CD8-positive, alpha-beta memory T cell (primary cell): ENCODE results near the gene AKR1A1. TPM values are rescaled to one million over a fixed set of nuclear protein-coding genes. Genes with fewer than 3 reads are reported as not detected.

Experiments
- CTCF ChIA-PET: fragments of 350-600 bp; sonication (Branson Sonifier 250); formaldehyde crosslinking; loops from one replicate; lab custom pipeline; 2021; ENCODE audit warnings: antibody characterized with exemption; lab: Charles Lee
- POLR2A ChIA-PET: fragments of 350-600 bp; sonication (Branson Sonifier 250); formaldehyde crosslinking; loops from one replicate; lab custom pipeline; 2021; ENCODE audit warnings: antibody characterized with exemption; lab: Charles Lee
- DNase-seq, 5 donors: peaks; one replicate each; pipeline versions ENCODE4 v3.0.0 to v3.0.0-alpha.2; 2020 to 2022; ENCODE audit warnings: mixed read lengths in 1 of 5
- H3K27ac ChIP-seq: one replicate; pipeline ENCODE4 v1.7.0; 2013; ENCODE audit warnings: low read depth, mild to moderate bottlenecking, low read length, moderate library complexity
- H3K27me3 ChIP-seq: 2 replicates; pipeline ENCODE4 v1.7.0; 2013; ENCODE audit warnings: low read length, mild to moderate bottlenecking; ENCODE audit not compliant: insufficient read depth, poor library complexity, severe bottlenecking
- H3K36me3 ChIP-seq: 2 replicates; pipeline ENCODE4 v1.7.0; 2013; ENCODE audit warnings: mild to moderate bottlenecking, low read length, moderate library complexity; ENCODE audit not compliant: insufficient read depth
- H3K4me1 ChIP-seq: 2 replicates; pipeline ENCODE4 v1.7.0; 2013; ENCODE audit warnings: mild to moderate bottlenecking, low read length, moderate library complexity; ENCODE audit not compliant: insufficient read depth
- H3K4me3 ChIP-seq: 2 replicates; pipeline ENCODE4 v1.7.0; 2013; ENCODE audit warnings: mild to moderate bottlenecking, low read length
- H3K9me3 ChIP-seq: 2 replicates; pipeline ENCODE4 v1.7.0; 2013; ENCODE audit warnings: mild to moderate bottlenecking, low read length
- H3K27ac Mint-ChIP-seq, 8 donors: one replicate each; pipeline ENCODE4 v1.8.0; 2020 to 2021; ENCODE audit warnings: mixed read lengths in 8 of 8, mild to moderate bottlenecking in 6 of 8, inconsistent platforms in 3 of 8, moderate library complexity in 3 of 8
- H3K27me3 Mint-ChIP-seq, 2 donors: one replicate each; pipeline ENCODE4 v1.8.0; 2020 to 2021; ENCODE audit warnings: mixed read lengths in 2 of 2, mild to moderate bottlenecking in 1 of 2, moderate library complexity in 1 of 2
- H3K36me3 Mint-ChIP-seq, 3 donors: one replicate each; pipeline ENCODE4 v1.8.0; 2020 to 2021; ENCODE audit warnings: mixed read lengths in 3 of 3, inconsistent platforms in 1 of 3, mild to moderate bottlenecking in 1 of 3
- H3K4me1 Mint-ChIP-seq, 3 donors: one replicate each; pipeline ENCODE4 v1.8.0; 2020 to 2021; ENCODE audit warnings: mixed read lengths in 3 of 3, inconsistent platforms in 1 of 3, mild to moderate bottlenecking in 1 of 3
- H3K4me3 Mint-ChIP-seq, 7 donors: one replicate each; pipeline ENCODE4 v1.8.0; 2020 to 2021; ENCODE audit warnings: mixed read lengths in 7 of 7, mild to moderate bottlenecking in 6 of 7, moderate library complexity in 4 of 7, inconsistent platforms in 2 of 7
- H3K9me3 Mint-ChIP-seq, 5 donors: one replicate each; pipeline ENCODE4 v1.8.0; 2020 to 2022; ENCODE audit warnings: mixed read lengths in 5 of 5, mild to moderate bottlenecking in 3 of 5, moderate library complexity in 2 of 5, inconsistent platforms in 1 of 5
- polyA plus RNA-seq: library from polyadenylated mRNA; unstranded; fragments of 300-500 nt; fragmentation: Illumina TruSeq; gene quantifications from one replicate; pipeline ENCODE4 v1.2.3, GENCODE V29; 2021
- total RNA-seq, 2 experiments: library from RNA; stranded (reverse); gene quantifications; one replicate each; pipeline ENCODE4 v1.2.3, GENCODE V29; 2021

Gene AKR1A1
- total and polyA plus RNA-seq, 3 experiments from 2014 or later, result 98.3 to 217 (median 204) TPM

- POLR2A ChIA-PET, result no interaction called here
- Histone ChIP-seq H3K9me3 (no peaks in the 10 kb centered on the region), H3K4me1 (no peaks in the 10 kb centered on the region), H3K36me3 (peaks cover 16% of the 10 kb centered on the region), H3K4me3 (no peak overlapping the region), H3K27ac (no peak overlapping the region), H3K27me3 (no peaks in the 10 kb centered on the region)
- no peak for DNase-seq
- Mint-ChIP-seq H3K4me1 (no peaks in the 10 kb centered on the region), H3K4me3 (no peak overlapping the region), H3K9me3 (no peaks in the 10 kb centered on the region), H3K36me3 (peaks cover 0 to 17% (median 1%) of the 10 kb centered on the region in 3 donors), H3K27me3 (no peaks in the 10 kb centered on the region), H3K27ac (no peak overlapping the region)
- CTCF ChIA-PET, result interaction anchor here (7.6 to 8.2 kb wide), 2 partner anchors 8 to 61 kb away, joined by 48 to 101 read pairs; partner anchors contain the start of gene NASP
Observed at GRCh38 chr1:45573231-45573804, 22.7 kb downstream of the AKR1A1 start.

DNA sequence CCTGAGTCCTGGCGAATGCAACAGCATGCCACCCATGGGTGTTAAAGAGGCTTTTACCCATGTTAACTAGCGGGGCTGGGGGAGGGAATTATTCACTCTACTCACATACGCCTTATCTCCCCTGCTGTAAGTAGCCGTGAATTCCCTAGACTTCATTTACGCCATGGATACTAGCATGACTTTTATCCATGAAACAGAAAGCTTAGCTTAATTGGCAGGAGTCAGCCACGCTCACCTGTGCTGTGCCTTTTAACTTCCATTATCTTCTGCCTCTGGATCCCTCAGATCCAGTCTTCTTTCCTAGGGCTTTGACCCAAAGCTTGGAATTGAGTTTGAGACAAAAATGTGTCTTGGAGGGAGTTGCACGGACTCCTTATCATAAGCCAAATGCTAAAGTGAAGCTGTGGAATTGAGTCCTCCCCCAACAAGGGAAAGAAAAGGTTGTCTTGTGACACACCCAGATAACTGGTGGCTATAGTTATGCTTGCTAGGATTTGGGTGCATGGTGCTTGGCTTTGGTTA lies 23.5 kb downstream of the AKR1A1 start:
- H3K27me3 Mint-ChIP-seq, result no peaks in the 10 kb centered on the region
- H3K4me1 Mint-ChIP-seq, result no peaks in the 10 kb centered on the region
- ChIA-PET POLR2A (no interaction called here), CTCF (interaction anchor here (1.2 to 8.2 kb wide), 2 partner anchors 7 to 61 kb away, joined by 4 to 48 read pairs; partner anchors contain the start of gene NASP)
- H3K27ac Mint-ChIP-seq, result no peak overlapping the region
- Histone ChIP-seq H3K9me3 (no peaks in the 10 kb centered on the region), H3K27me3 (no peaks in the 10 kb centered on the region), H3K27ac (peak overlapping the region; percentile 22), H3K36me3 (peaks cover 8% of the 10 kb centered on the region), H3K4me3 (no peak overlapping the region), H3K4me1 (no peaks in the 10 kb centered on the region)
- no peak for DNase-seq
- H3K36me3 Mint-ChIP-seq, result peaks cover 0 to 9% (median 1%) of the 10 kb centered on the region in 3 donors
- no peaks in the 10 kb centered on the region for H3K9me3 Mint-ChIP-seq
- no peak overlapping the region for H3K4me3 Mint-ChIP-seq

DNA sequence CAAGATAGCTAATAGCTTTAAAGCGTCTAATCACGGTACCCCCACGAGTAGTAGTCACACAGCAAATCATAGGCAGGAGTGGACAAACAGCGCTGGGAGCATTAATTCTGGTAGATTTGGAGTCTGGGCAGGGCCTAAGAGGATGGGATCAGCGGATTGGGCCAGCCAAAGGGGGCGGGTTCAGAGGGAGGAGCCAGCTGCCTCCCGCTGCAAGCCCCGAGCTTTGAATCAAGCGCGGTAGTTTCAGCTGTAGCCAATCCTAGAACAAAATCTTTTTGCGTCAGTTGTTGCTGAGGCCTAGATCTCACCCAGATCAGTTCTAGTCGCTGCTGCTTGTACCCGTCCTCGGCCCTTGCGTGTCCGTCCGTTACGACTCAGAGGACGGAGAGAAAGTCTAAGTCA lies 32.6 kb downstream of the AKR1A1 start:
- DNase-seq, result peak; percentile 93 to 96 (median 94)
- peak overlapping the region; percentile 95 for H3K4me3 ChIP-seq
- CTCF ChIA-PET, result interaction anchor here (0.7 to 6.9 kb wide), 9 partner anchors 8 to 574 kb away, joined by 3 to 48 read pairs (median 3); partner anchors contain the start of genes AKR1A1, CCDC163 and MMACHC
- H3K36me3 Mint-ChIP-seq, result peaks cover 0 to 12% (median 0%) of the 10 kb centered on the region in 3 donors
- H3K4me1 ChIP-seq, result peaks cover 21% of the 10 kb centered on the region
- H3K27me3 ChIP-seq, result no peaks in the 10 kb centered on the region
- no peaks in the 10 kb centered on the region for H3K9me3 Mint-ChIP-seq
- H3K27ac ChIP-seq, result peak overlapping the region; percentile 95
- H3K4me1 Mint-ChIP-seq, result peaks cover 31 to 34% (median 34%) of the 10 kb centered on the region in 3 donors
- H3K36me3 ChIP-seq, result no peaks in the 10 kb centered on the region
- H3K27ac Mint-ChIP-seq, result peak overlapping the region; percentile 96 to 99 (median 99)
- H3K9me3 ChIP-seq, result no peaks in the 10 kb centered on the region
- POLR2A ChIA-PET, result interaction anchor here (0.7 to 1.9 kb wide), 12 partner anchors 17 to 909 kb away, joined by 3 to 9 read pairs (median 4); partner anchors contain the start of genes AKR1A1, CCDC163, GPBP1L1 and HECTD3
- peak overlapping the region; percentile 93 to 100 (median 99) for H3K4me3 Mint-ChIP-seq
- peaks cover 0 to 2% of the 10 kb centered on the region in 2 donors for H3K27me3 Mint-ChIP-seq

DNA sequence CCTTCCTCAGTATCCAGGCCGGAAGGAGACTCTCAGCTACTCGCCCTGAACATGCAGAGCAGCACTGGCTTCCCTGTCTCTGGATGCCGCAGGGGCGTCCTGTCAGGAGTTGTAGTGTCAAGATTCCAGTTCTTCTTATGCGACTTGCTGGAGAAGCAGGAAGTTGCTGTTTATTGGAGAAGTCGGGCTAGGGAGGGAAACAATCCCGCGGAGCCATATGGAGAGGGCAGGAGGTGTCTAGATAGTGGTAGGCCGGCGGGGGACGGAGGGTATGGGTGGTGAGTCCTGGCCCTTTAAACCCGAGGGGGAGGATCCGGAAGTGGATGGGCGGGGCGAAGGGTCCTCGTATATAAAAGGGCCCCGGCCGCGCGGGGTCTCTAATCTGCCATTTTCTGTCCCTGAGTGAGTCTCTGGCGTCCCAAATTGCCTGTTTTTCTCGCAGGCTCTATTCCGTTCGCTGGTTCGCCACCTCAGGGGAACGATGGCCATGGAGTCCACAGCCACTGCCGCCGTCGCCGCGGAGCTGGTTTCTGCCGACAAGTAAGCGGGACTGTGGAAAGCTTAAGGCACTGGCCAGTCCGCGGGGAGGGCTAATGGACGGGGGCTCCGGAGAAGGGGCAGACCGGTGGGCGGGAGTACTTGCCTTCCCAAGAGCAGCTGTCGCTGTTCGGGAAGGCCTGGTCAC lies 33.2 kb downstream of the AKR1A1 start, which contains the start of gene NASP:
Gene NASP, plus strand, starts transcription at position 376 of the 685 bp plus-strand sequence. Its CDS starts 106 bp downstream, at position 482.
- Histone ChIP-seq H3K27ac (peak within 1 kb of the TSS; percentile 95), H3K9me3 (no peaks in the 10 kb centered on the region), H3K4me3 (peak within 1 kb of the TSS; percentile 95), H3K27me3 (no peaks in the 10 kb centered on the region), H3K36me3 (no peaks in the 10 kb centered on the region), H3K4me1 (peaks cover 21% of the 10 kb centered on the region)
- H3K27ac Mint-ChIP-seq, result peak within 1 kb of the TSS; percentile 96 to 99 (median 99)
- no peaks in the 10 kb centered on the region for H3K9me3 Mint-ChIP-seq
- ChIA-PET POLR2A (interaction anchor here (0.5 to 2.1 kb wide), 18 partner anchors 16 to 910 kb away, joined by 3 to 11 read pairs (median 4); partner anchors contain the start of genes AKR1A1, CCDC163, GPBP1L1 and HECTD3), CTCF (interaction anchor here (0.7 to 6.9 kb wide), 8 partner anchors 8 to 574 kb away, joined by 3 to 48 read pairs (median 3); partner anchors contain the start of genes AKR1A1, CCDC163 and MMACHC)
- peaks cover 0 to 2% of the 10 kb centered on the region in 2 donors for H3K27me3 Mint-ChIP-seq
- H3K4me3 Mint-ChIP-seq, result peak within 1 kb of the TSS; percentile 93 to 100 (median 99)
- DNase-seq, result peak; percentile 84 to 96 (median 88)
- H3K4me1 Mint-ChIP-seq, result peaks cover 31 to 40% (median 35%) of the 10 kb centered on the region in 3 donors
- H3K36me3 Mint-ChIP-seq, result peaks cover 0 to 12% (median 0%) of the 10 kb centered on the region in 3 donors

DNA sequence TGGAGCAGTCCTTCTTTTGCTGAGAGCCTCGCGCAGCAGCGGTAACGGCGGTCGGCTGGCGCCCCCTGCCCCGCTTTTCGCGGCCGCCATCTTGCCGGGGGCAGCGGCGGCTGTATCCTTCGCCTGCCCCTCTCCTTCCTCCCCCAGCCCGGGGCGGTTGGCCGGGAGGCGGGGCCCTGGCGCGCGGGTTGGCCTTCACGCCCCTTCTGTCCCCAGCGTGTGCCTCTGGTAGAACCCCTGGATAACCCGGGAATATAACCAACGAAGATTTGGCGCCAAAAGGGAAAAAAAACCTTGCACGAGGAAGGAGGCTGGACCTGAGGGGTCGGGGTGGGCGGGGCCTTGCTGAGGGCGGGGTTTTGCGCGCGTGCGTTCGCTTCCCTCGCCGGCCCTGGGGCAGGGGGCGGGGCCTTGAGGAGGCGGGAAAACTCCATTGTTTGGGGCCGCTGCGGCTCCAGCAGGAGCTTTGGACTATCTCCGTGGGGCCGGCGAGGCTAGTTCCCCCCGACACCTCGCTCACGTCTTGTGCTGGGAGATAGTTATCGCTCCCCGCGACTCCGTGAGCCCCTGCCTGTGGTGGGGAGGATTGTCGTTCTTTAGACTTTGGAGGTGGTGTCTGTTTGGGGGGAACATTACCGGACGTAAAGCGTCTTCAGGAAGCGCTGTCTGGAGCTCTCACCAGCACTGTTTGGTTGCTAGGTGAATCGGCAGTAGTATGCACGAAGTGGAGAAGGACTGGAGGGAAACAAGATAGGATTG lies 33.9 kb downstream of the AKR1A1 start:
- Mint-ChIP-seq H3K9me3 (no peaks in the 10 kb centered on the region), H3K4me3 (peak overlapping the region; percentile 93 to 100 (median 99)), H3K4me1 (peaks cover 33 to 47% (median 40%) of the 10 kb centered on the region in 3 donors), H3K27ac (peak overlapping the region; percentile 96 to 99 (median 99)), H3K27me3 (peaks cover 0 to 2% of the 10 kb centered on the region in 2 donors), H3K36me3 (peaks cover 0 to 14% (median 0%) of the 10 kb centered on the region in 3 donors)
- Histone ChIP-seq H3K4me3 (peak overlapping the region; percentile 95), H3K27ac (peak overlapping the region; percentile 95), H3K27me3 (no peaks in the 10 kb centered on the region), H3K36me3 (no peaks in the 10 kb centered on the region), H3K4me1 (peaks cover 21% of the 10 kb centered on the region), H3K9me3 (no peaks in the 10 kb centered on the region)
- CTCF ChIA-PET, result interaction anchor here (0.8 to 6.9 kb wide), 3 partner anchors 15 to 92 kb away, joined by 3 to 48 read pairs (median 8); partner anchors contain the start of gene PRDX1
- peak; percentile 85 to 91 (median 88) for DNase-seq
- POLR2A ChIA-PET, result interaction anchor here (0.5 to 2.1 kb wide), 13 partner anchors 34 to 573 kb away, joined by 3 to 11 read pairs (median 5); partner anchors contain the start of genes AKR1A1, CCDC163, GPBP1L1 and HECTD3

GRCh38 chr1:45585110-45585426 lies 34.4 kb downstream of the AKR1A1 start:
- Histone ChIP-seq H3K9me3 (no peaks in the 10 kb centered on the region), H3K4me1 (peaks cover 21% of the 10 kb centered on the region), H3K4me3 (peak overlapping the region; percentile 95), H3K27ac (peak overlapping the region; percentile 60), H3K27me3 (no peaks in the 10 kb centered on the region), H3K36me3 (no peaks in the 10 kb centered on the region)
- no peak for DNase-seq
- H3K27me3 Mint-ChIP-seq, result peaks cover 0 to 2% of the 10 kb centered on the region in 2 donors
- H3K27ac Mint-ChIP-seq, result peak overlapping the region; percentile 94 to 98 (median 96)
- CTCF ChIA-PET, result interaction anchor here (0.8 to 3.0 kb wide), 2 partner anchors 64 to 92 kb away, joined by 3 to 8 read pairs; partner anchors contain the start of gene PRDX1
- peaks cover 33 to 52% (median 40%) of the 10 kb centered on the region in 3 donors for H3K4me1 Mint-ChIP-seq
- peaks cover 0 to 14% (median 0%) of the 10 kb centered on the region in 3 donors for H3K36me3 Mint-ChIP-seq
- H3K9me3 Mint-ChIP-seq, result no peaks in the 10 kb centered on the region
- POLR2A ChIA-PET, result interaction anchor here (0.8 to 2.1 kb wide), 9 partner anchors 63 to 282 kb away, joined by 3 to 11 read pairs (median 5); partner anchors contain the start of genes CCDC163, GPBP1L1, MMACHC and MUTYH
- H3K4me3 Mint-ChIP-seq, result peak overlapping the region; percentile 93 to 100 (median 99)
